ENCODE results near the gene DYNC1H1.

The DYNC1H1 gene

DNA sequence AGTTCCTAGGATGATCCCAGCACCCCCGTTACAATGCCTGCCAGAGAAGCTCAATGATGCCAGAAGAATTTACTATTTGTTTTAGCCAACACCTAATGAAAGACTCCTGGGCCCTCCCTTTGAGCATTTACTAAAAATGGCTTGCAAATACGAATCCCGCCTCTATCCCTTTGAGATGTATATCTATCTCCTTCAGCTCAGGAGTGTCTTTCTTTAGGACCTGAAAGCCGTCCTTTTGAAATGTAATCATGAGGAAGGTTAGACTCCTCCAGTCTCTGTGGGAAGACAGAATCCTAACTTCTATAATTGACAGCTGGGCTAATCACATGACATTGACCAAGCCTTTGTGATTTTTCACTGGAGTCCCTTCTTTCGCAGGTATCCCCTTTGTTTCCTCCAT, 19.2 kb upstream of the DYNC1H1 start:
- DNase-seq, result no peak

DNA sequence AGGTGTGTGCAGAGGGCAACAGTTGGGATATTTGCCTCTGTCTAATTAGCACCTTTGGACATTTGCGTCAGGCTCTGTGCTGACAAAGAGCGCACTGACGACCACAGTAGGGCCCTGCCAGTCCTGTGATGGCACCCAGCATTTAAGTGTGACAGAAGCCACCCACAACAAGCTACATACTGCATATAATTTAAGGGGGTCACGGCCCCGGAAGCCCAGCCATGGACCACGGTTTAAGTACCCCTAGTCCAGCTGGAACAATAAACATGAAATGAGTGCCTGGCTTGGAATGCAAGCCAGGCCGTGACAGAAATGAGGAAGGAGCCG, 16.8 kb upstream of the DYNC1H1 start:
- DNase-seq, result no peak

GRCh38 chr14:101947904-101948665, 16.3 kb upstream of the DYNC1H1 start:
- DNase-seq, result peak; percentile 100

- DNase-seq, result no peak
Observed at GRCh38 chr14:101948666-101949216, 15.6 kb upstream of the DYNC1H1 start.

DNA sequence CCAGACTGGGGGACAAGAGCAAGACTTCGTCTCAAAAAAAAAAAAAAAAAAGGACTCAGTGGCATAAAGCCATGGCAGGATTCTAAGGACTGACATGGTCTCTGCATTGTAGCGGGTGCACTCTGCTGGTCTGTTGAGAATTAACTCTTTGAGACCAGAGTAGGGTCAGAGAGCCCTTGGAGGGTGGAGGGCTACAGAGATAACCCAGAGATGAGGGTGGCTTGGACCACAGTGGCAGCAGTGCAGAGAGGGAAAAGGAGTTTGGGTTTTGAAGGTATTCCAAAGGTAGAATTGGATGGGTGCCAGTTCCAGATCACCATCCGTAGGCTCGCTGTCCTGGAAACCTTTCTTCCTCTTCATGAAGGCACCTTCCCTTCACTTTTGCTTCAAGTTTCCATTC, 14.3 kb upstream of the DYNC1H1 start:
- DNase-seq, result no peak

DNA sequence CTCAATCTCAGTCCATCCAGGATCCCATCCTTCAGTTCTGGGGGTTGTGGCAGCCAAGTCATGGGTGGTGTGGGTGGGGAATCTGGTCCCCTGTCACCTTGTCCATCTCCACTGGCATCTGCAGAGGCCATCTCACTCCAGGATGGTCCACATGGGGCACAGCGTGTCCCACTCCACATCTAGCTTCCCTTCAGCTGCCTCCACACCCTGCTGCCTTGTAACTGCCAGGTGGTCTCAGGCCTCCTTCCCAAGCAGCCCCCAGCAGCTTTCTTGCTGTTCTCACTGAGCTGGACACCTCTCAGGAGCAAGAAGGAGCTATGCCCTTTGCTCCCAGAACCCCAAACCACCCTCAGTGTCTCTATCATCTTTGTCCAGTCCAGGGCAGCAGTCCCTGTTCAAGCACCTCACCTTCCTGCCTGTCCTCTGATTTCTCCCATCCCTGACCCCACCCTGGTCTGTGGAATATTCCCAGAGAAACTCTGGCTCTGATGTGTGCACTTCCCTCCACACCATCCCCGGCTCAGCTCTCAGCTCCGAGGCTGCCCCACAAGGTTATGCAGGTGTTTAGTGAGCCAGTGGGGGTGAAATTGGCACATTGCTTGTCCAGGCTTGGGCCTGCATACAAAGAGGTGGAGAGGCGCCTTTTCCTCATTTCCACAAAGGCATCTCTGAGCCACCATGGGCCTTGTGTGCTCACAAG, 13.7 kb upstream of the DYNC1H1 start:
- DNase-seq, result no peak

DNA sequence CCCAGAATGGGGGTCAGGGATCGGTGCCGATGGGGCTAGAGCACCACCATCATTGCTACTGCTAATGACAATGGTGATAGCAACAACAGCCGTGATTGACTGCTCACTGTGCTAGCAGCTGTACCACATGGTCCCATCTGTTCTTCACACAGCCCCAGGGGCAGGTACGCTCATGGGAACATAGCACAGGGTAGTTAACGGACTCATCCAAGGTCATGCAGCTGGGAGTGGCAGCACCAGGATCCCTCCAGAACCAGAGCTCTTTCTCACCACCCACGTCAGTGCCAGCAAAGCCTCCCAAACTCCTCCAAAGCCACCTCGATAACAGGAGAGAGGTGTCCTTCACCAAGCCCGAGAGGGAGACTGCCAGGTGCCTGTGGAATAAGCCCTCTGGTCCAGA, 11.2 kb upstream of the DYNC1H1 start:
- no peak for DNase-seq

- DNase-seq, result no peak
Observed at GRCh38 chr14:101954501-101954900, 9.9 kb upstream of the DYNC1H1 start.

DNA sequence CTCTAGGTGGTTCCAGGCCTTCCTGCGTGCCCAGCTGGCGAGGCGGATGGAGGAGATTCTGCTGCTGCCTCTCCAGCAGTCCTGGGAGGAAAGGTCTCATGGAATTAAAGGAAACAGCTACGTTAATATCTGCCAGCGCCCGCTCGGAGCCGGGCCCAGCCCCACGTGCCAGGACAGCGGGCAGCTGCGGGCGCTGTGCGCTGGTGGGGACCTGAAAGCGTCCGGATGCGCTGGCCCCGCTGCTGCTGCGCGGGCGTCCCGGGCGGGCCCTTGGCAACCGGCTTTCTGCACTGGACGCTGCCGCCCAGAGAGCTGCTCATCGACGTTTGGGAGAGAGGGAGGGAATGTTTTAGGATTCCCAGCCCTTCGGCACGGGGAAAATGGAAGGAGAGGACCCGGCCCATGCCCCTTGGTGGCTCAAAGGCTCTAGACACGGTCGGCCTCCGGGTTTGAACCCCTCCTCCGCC, 8.6 kb upstream of the DYNC1H1 start:
- DNase-seq, result no peak

GRCh38 chr14:101956179-101956885, 8.0 kb upstream of the DYNC1H1 start:
- no peak for DNase-seq

DNA sequence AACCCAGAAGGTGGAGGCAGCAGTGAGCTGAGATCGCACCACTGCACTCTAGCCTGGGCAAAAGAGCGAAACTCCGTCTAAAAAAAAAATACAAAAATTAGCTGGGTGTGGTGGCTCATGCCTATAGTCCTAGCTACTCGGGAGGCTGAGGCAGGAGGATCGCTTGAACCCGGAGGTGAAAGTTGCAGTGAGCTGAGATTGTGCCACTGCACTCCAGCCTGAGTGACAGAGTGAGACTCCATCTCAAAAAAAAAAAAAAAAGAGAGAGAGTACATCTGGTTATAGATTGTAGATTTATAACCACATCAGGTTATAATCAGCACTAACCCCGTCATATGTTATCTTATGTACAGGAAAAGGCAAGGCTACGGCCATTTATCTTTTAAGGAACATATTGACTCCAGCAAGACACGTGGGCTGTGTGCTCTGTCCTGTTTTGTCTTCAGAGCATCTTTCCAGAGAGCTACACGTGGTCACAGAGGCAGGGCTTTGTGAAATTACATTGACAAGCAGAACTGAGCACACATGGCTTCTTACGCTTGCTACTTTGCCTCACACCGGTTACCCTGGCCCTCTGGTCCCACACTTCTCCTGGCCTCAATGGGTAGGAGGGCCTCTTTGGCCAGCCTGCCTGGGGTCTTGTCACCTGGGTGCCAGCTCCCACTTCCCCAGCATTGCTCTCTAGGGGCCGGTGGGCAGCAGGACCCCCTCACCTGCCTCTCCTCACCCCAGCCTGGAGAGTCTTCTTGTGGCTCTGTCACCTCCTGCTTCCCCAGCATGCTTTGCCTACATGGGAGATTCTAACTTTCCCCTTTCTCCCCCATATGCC, 6.8 kb upstream of the DYNC1H1 start:
- no peak for DNase-seq

DNA sequence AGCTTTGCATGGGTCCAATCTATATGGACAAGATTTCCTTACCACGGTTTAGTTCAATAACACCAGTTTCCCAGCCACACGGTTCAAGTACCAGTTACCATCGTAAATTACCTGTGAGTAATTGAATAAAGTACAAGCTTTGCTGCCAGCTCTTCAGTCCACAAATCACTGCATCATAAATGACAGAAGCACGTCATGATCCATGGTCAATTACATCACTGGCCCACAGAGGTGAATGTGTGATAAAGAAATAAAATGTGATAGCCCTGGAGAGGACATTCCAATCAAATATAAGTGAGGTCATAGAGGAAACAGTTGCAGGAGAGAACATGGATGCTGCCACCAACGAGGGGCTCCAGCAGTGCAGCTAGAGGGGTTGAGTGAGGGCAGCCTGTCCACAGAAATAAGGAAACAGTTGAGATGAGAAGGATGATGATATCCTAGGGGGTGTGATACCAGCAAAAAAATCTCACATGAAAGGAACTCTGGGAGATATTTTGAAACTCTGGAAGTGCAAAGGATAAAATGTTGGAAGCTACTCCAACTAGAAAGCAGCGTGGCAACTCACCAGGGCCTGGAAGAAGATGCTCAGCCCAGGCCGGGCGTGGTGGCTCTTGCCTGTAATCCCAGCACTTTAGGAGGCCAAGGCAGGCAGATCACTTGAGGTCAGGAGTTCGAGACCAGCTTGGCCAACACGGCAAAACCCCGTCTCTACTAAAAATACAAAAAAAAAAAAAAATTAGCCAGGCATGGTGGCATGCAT, 5.8 kb upstream of the DYNC1H1 start:
- DNase-seq, result no peak

GRCh38 chr14:101959277-101959676, 5.1 kb upstream of the DYNC1H1 start:
- no peak for DNase-seq

- DNase-seq, result peak; percentile 42
Observed at GRCh38 chr14:101960225-101960624, 4.1 kb upstream of the DYNC1H1 start.

DNA sequence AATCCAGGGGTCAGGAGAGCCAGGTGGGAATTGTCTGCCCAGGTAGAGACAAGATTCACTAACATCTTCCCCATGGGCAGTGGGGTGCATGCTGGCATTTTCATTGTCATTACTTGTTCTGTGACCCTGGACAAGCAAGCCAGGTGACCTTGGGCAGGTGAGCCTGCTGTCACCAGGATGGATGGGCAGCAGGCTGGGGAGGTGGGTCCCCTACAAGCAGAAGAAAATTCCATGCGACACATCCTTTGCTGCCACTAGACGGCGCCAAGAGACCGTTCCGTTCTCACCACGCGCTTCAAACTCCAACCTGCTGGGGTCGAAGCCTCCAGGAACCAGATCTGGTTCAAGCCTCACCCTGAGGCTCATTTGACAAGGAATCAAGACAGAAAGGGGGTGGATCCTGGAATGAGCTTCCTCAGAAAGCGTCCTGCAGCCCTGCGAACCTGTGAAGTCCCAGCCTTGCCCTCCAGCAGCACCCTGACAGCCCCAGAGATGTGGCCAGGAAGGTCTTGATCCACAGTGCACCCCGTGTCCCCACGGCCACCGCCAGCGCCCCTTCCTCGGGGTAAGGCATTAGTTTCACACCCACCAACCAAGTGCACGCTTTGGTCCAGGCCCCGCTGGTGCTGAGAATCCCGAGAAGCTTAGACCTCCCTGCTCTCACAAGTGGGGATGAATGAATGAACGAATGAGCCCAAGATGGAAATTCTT, 3.2 kb upstream of the DYNC1H1 start:
- peak; percentile 81 for DNase-seq

DNA sequence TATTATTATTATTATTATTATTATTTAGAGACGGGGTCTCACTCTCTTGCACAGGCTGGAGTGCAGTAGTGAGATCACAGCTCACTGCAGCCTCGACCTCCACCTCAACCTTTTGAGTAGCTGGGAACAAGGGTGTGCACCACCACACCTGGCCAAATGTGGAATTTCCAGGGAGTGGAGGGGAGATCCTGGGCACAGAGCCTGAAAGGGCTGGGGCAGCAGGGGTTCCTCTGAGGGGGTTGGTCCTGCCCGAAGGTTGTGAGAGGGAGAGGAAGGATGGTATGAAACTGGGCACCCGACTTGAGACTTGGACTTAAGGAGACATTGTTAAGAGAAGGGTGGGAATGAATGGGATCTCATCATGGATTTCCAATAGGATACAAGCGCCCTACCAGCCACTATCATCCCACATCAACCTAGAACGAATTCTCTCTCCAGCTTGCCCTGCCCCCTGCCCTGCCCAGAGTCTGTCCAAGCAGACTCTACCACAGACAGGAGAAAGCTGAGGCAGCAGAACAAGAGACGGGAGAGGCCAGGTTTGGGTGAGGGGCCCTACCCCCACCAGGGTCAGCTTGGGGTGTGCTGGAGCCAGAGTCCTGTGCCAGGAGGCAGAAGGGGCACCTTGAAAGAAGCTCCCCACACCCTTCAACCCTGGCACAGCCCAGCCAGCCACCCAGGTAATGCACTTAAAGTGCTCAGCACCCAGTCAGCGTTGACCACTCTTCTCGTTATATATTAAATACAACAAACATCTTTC, 2.4 kb upstream of the DYNC1H1 start:
- DNase-seq, result no peak

DNA sequence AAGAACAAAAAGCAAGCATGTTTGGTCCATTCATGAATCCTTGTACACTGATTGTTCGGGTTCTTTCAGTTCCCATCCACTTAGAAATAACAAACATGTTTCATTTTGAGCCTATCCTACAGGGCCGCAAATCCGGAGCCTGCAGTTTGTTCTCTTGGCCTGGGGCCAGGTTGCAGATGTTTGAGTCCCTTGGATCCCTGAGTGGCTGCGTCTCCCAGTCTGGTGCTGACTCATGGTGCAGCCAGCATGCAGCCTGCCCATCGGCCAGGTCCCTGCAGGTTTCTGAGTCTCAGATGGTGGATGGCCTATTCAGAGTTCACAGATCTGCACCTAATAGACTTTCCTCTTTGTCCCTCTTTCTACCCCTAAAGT, 1.9 kb upstream of the DYNC1H1 start:
- DNase-seq, result no peak

- DNase-seq, result no peak
Observed at GRCh38 chr14:101963052-101963451, 1.3 kb upstream of the DYNC1H1 start.

DNA sequence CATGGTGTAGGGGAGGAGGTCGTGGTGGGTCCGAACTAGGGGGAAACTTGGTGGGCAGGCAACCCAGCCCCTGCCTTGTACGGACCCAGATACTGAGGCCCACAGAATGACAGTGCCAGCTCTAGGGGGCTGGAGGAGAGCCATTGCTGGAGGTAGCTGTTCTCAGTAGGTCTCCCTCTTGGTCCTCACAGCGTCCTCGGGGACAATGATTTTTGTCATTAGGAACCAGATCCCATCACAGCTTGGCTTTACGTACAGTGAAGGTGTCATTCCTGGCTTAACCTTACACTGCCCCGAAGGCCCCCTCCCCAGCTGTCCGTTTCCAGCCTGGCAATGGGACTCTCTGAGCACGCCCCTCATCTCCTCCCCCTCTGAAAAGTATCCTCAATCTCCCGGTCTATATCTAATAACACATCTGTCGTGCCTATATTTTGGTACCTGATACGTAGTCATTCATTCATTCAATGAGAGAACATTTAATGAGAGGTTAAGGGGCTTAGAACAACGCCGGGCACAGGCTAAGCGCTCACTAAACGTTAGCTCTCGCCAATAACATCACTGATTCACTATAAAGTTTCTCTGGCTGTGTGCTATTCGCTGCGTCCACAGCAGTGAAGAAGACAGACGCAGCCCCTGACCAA, 597 bp upstream of the DYNC1H1 start:
- DNase-seq, result no peak

DNA sequence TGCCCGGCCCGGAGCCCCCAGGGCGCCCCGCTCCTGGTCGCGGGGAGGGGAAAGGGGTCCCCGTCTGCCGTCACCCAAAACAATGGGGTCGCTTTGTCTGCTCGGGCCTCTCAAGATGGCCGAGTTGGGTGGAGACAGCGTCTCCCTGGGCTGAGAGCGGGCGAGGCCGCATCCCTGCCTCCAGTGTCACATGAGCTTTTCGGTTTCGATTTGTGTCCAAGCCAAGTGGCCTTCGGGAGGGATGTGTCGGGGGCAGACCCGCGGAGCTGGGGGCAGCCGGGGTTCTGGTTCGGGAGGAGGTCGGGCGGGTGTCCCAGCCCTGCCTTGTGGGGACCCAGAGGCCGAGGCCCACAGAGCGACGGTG, 790 bp downstream of the DYNC1H1 start:
- DNase-seq, result peak; percentile 58

Data from stimulated activated CD4-positive, alpha-beta T cell treated with anti-CD3 and anti-CD28 coated beads, Interleukin-4, amount 100 ng/mL, for 24 hours (primary cell).